H9 (cell line): ENCODE results near the gene EZH2. TPM values are rescaled to one million over a fixed set of nuclear protein-coding genes. Genes with fewer than 3 reads are reported as not detected.

ENCODE experiments used
- DNase-seq: peaks from one replicate; pipeline ENCODE4 v3.0.0-alpha.2; 2017
- H2AFZ ChIP-seq: one replicate; pipeline ENCODE4 v1.6.1; 2013; ENCODE audit warnings: mild to moderate bottlenecking, low read length, control low read depth, moderate library complexity
- H2AK5ac ChIP-seq: 2 replicates; pipeline ENCODE4 v1.6.1; 2013; ENCODE audit warnings: low read length, control low read depth, mixed read lengths; ENCODE audit not compliant: insufficient read length
- H2BK120ac ChIP-seq: one replicate; pipeline ENCODE4 v1.6.1; 2013; ENCODE audit warnings: low read depth, mild to moderate bottlenecking, low read length, control low read depth, inconsistent platforms; ENCODE audit not compliant: poor library complexity, severe bottlenecking
- H2BK12ac ChIP-seq: 2 replicates; pipeline ENCODE4 v1.6.1; 2013; ENCODE audit warnings: low read length, control low read depth, mixed read lengths, low read depth; ENCODE audit not compliant: insufficient read length
- H2BK15ac ChIP-seq: 2 replicates; pipeline ENCODE4 v1.6.1; 2013; ENCODE audit warnings: low read depth, low read length, control low read depth
- H2BK20ac ChIP-seq: one replicate; pipeline ENCODE4 v1.6.1; 2013; ENCODE audit warnings: low read depth, mild to moderate bottlenecking, low read length, control low read depth, inconsistent platforms; ENCODE audit not compliant: poor library complexity, severe bottlenecking
- H2BK5ac ChIP-seq: 2 replicates; pipeline ENCODE4 v1.6.1; 2013; ENCODE audit warnings: low read length, control low read depth, mixed read lengths; ENCODE audit not compliant: insufficient read length
- H3K14ac ChIP-seq: 2 replicates; pipeline ENCODE4 v1.6.1; 2013; ENCODE audit warnings: low read length, control low read depth; ENCODE audit not compliant: insufficient read depth
- H3K18ac ChIP-seq: 2 replicates; pipeline ENCODE4 v1.6.1; 2013; ENCODE audit warnings: low read depth, mild to moderate bottlenecking, mixed read lengths, low read length, control low read depth; ENCODE audit not compliant: insufficient read length
- H3K23ac ChIP-seq: 2 replicates; pipeline ENCODE4 v1.6.1; 2013; ENCODE audit warnings: low read length, control low read depth, mixed read lengths, low read depth; ENCODE audit not compliant: insufficient read length
- H3K23me2 ChIP-seq: 2 replicates; pipeline ENCODE4 v1.6.1; 2013; ENCODE audit warnings: low read depth, mild to moderate bottlenecking, mixed read lengths, low read length, control low read depth; ENCODE audit not compliant: insufficient read length, poor library complexity, severe bottlenecking
- H3K27ac ChIP-seq: 2 replicates; pipeline ENCODE4 v1.5.1; 2013; ENCODE audit warnings: low read length, control low read depth, mixed read lengths, low read depth; ENCODE audit not compliant: insufficient read length
- H3K27me3 ChIP-seq: 2 replicates; pipeline ENCODE4 v1.6.1; 2013; ENCODE audit warnings: low read length, control low read depth, inconsistent platforms; ENCODE audit not compliant: insufficient read depth
- H3K4ac ChIP-seq: 2 replicates; pipeline ENCODE4 v1.6.1; 2013; ENCODE audit warnings: low read depth, mild to moderate bottlenecking, control low read depth, inconsistent platforms, low read length, moderate library complexity
- H3K4me1 ChIP-seq: 2 replicates; pipeline ENCODE4 v1.6.1; 2013; ENCODE audit warnings: low read length, control low read depth, inconsistent platforms; ENCODE audit not compliant: insufficient read depth
- H3K4me2 ChIP-seq: 2 replicates; pipeline ENCODE4 v1.6.1; 2013; ENCODE audit warnings: low read length, control low read depth, mixed read lengths; ENCODE audit not compliant: insufficient read length, insufficient read depth
- H3K56ac ChIP-seq: 2 replicates; pipeline ENCODE4 v1.6.1; 2013; ENCODE audit warnings: low read depth, mild to moderate bottlenecking, mixed read lengths, low read length, control low read depth; ENCODE audit not compliant: insufficient read length
- H3K79me1 ChIP-seq: 2 replicates; pipeline ENCODE4 v1.6.1; 2013; ENCODE audit warnings: low read depth, mild to moderate bottlenecking, moderate library complexity, low read length, control low read depth, inconsistent platforms; ENCODE audit not compliant: insufficient read depth, poor library complexity, severe bottlenecking
- H3K79me2 ChIP-seq: 2 replicates; pipeline ENCODE4 v1.6.1; 2013; ENCODE audit warnings: low read length, control low read depth, inconsistent platforms; ENCODE audit not compliant: insufficient read depth
- H3K9ac ChIP-seq: 2 replicates; pipeline ENCODE4 v1.6.1; 2013; ENCODE audit warnings: low read length, control low read depth, mixed read lengths; ENCODE audit not compliant: insufficient read length; ENCODE audit errors: extremely low read depth
- H3K9me3 ChIP-seq: one replicate; pipeline ENCODE4 v1.6.1; 2013; ENCODE audit warnings: low read depth, low read length, inconsistent platforms; ENCODE audit not compliant: control insufficient read depth
- H3T11ph ChIP-seq: one replicate; pipeline ENCODE4 v1.6.1; 2013; ENCODE audit warnings: mild to moderate bottlenecking, low read length, control low read depth, inconsistent platforms
- H4K20me1 ChIP-seq: one replicate; pipeline ENCODE4 v1.6.1; 2013; ENCODE audit not compliant: control insufficient read depth, insufficient read length, insufficient read depth
- H4K5ac ChIP-seq: 2 replicates; pipeline ENCODE4 v1.6.1; 2013; ENCODE audit warnings: low read depth, mild to moderate bottlenecking, mixed read lengths, low read length, control low read depth; ENCODE audit not compliant: insufficient read length
- H4K8ac ChIP-seq: replicated peaks from 2 replicates; pipeline ENCODE4 v1.6.1; 2013; ENCODE audit warnings: low read length, control low read depth, mixed read lengths, low read depth; ENCODE audit not compliant: insufficient read length
- H4K91ac ChIP-seq: 2 replicates; pipeline ENCODE4 v1.6.1; 2013; ENCODE audit warnings: low read depth, mild to moderate bottlenecking, moderate library complexity, mixed read lengths, low read length, control low read depth; ENCODE audit not compliant: insufficient read length
- H3K27ac Mint-ChIP-seq, 3 experiments: 2 replicates in 2 of 3; 3 replicates in 1 of 3; pipeline ENCODE4 v1.8.0; 2020 to 2021; ENCODE audit warnings: mixed read lengths in 3 of 3, mild to moderate bottlenecking in 1 of 3, moderate library complexity in 1 of 3
- H3K27me3 Mint-ChIP-seq: 2 replicates; pipeline ENCODE4 v1.8.0; 2021; ENCODE audit warnings: low read depth, mild to moderate bottlenecking, moderate library complexity, mixed read lengths
- H3K36me3 Mint-ChIP-seq, 3 experiments: 2 replicates in 2 of 3; 3 replicates in 1 of 3; pipeline ENCODE4 v1.8.0; 2020 to 2021; ENCODE audit warnings: low read depth in 3 of 3, mixed read lengths in 3 of 3; ENCODE audit not compliant: insufficient read depth in 1 of 3
- H3K4me1 Mint-ChIP-seq, 2 experiments: 2 replicates each; pipeline ENCODE4 v1.8.0; 2020; ENCODE audit warnings: mixed read lengths in 2 of 2
- H3K4me3 Mint-ChIP-seq, 2 experiments: 2 replicates in 1 of 2; 3 replicates in 1 of 2; pipeline ENCODE4 v1.8.0; 2020 to 2021; ENCODE audit warnings: mild to moderate bottlenecking in 2 of 2, mixed read lengths in 2 of 2, moderate library complexity in 1 of 2
- H3K9me3 Mint-ChIP-seq, 2 experiments: 2 replicates in 1 of 2; 3 replicates in 1 of 2; pipeline ENCODE4 v1.8.0; 2020; ENCODE audit warnings: mild to moderate bottlenecking in 2 of 2, mixed read lengths in 2 of 2, moderate library complexity in 1 of 2
- WGBS: extraction: QIAGEN DNeasy Blood & Tissue Kit; methylation state at CpG from one replicate; pipeline ENCODE4 v1.1.7; 2013; ENCODE audit warnings: missing lambda C conversion rate, low lambda C conversion rate, mixed read lengths; ENCODE audit not compliant: insufficient read length; ENCODE audit errors: extremely low coverage; 5-methylcytosine and 5-hydroxymethylcytosine counted together
- total RNA-seq: library from RNA; stranded (reverse); gene quantifications from 2 replicates; pipeline ENCODE4 v1.2.1, GENCODE V29; 2021
- TF ChIP-seq, protein P1 (sequence below): fragments of 200-600 bp; sonication (generic); conservative IDR thresholded peaks from 3 replicates; pipeline ENCODE4 v1.8.0; 2021; ENCODE audit warnings: antibody characterized with exemption, mild to moderate bottlenecking

The EZH2 gene
- total RNA-seq, 1 experiment from 2014 or later, result 41.3 TPM

DNA sequence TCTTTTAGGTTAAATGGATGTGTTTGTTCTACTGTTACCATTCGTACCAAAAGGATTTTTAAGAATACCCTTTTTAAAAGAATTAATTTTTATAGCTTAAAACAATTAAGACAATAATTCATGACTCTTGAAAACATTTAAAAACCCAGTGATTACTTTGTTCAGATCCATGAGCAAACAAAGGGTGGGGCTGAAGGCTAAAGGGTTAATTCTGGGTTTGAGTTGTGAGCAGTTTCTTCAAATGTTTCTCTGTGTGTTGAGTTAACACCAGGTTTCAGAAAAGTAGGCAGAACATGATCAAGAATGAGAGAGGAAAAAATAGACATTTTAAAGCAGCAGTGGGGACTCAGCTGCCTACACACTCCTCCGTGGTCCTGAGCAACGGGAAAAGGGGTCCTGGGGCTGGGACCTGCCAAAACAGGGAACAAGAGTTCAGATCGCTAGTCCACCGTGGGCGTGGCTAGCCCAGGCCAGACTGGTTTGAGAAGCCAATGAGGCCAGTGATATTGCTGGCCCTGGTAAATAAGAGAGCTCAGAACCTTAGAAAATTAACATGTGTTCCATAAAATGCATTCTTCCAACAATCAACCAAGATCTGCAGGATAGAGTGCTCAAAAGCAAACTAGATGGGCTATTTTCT lies 14.9 kb upstream of the EZH2 start:
- no peaks in the 10 kb centered on the region for H3K9me3 Mint-ChIP-seq
- Histone ChIP-seq H3K14ac (no peak overlapping the region), H3K56ac (no peak overlapping the region), H4K20me1 (no peaks in the 10 kb centered on the region), H3K4me1 (no peaks in the 10 kb centered on the region), H3K23ac (no peak overlapping the region), H4K91ac (no peak overlapping the region), H3K27ac (no peak overlapping the region), H2BK5ac (no peak overlapping the region), H3K27me3 (no peaks in the 10 kb centered on the region), H2AK5ac (no peak overlapping the region), H2BK120ac (no peak overlapping the region), H2BK15ac (no peak overlapping the region), H3K23me2 (no peaks in the 10 kb centered on the region), H3K79me2 (no peaks in the 10 kb centered on the region), H3K18ac (no peak overlapping the region), H3K79me1 (no peaks in the 10 kb centered on the region), H2BK20ac (no peak overlapping the region), H2BK12ac (no peak overlapping the region), H2AFZ (no peak overlapping the region), H3K9ac (no peak overlapping the region), H3K4ac (no peak overlapping the region), H4K5ac (no peak overlapping the region), H3K9me3 (no peaks in the 10 kb centered on the region), H3T11ph (no peak overlapping the region), H3K4me2 (no peak overlapping the region), H4K8ac (no peak overlapping the region)
- DNase-seq, result no peak
- H3K27me3 Mint-ChIP-seq, result no peaks in the 10 kb centered on the region
- TF ChIP-seq, protein P1, sequence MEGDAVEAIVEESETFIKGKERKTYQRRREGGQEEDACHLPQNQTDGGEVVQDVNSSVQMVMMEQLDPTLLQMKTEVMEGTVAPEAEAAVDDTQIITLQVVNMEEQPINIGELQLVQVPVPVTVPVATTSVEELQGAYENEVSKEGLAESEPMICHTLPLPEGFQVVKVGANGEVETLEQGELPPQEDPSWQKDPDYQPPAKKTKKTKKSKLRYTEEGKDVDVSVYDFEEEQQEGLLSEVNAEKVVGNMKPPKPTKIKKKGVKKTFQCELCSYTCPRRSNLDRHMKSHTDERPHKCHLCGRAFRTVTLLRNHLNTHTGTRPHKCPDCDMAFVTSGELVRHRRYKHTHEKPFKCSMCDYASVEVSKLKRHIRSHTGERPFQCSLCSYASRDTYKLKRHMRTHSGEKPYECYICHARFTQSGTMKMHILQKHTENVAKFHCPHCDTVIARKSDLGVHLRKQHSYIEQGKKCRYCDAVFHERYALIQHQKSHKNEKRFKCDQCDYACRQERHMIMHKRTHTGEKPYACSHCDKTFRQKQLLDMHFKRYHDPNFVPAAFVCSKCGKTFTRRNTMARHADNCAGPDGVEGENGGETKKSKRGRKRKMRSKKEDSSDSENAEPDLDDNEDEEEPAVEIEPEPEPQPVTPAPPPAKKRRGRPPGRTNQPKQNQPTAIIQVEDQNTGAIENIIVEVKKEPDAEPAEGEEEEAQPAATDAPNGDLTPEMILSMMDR, result no peak
- no peaks in the 10 kb centered on the region; a peak in 1 of 7 replicates for H3K36me3 Mint-ChIP-seq
- H3K27ac Mint-ChIP-seq, result peak overlapping the region in 2 of 3 experiments; percentile 7 to 31; a peak in 2 of 7 replicates
- WGBS, result no CpG with 5 or more reads among the region's 6 CpGs
- H3K4me1 Mint-ChIP-seq, result peaks cover 6 to 8% of the 10 kb centered on the region in 2 experiments; a peak in 3 of 4 replicates
- H3K4me3 Mint-ChIP-seq, result 0 out of 5 replicates have a peak overlapping the region, but pooled peaks of 1 of the 2 experiments have one; percentile 8
